HG02943 (cell line): ENCODE measurements around the gene FGF18.
"Not testable (repeated sequence)": the region's sequence is repeated elsewhere in the genome, so short reads cannot be mapped to it uniquely, and the experiment has no call there.

Experiments used
- ATAC-seq: cut with Tn5 transposase; IDR thresholded peaks from one replicate; pipeline ENCODE4 v1.9.1; 2021; ENCODE audit warnings: mild to moderate bottlenecking, low read depth, moderate library complexity; ENCODE audit not compliant: unreplicated experiment

Gene FGF18, protein sequence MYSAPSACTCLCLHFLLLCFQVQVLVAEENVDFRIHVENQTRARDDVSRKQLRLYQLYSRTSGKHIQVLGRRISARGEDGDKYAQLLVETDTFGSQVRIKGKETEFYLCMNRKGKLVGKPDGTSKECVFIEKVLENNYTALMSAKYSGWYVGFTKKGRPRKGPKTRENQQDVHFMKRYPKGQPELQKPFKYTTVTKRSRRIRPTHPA

DNA sequence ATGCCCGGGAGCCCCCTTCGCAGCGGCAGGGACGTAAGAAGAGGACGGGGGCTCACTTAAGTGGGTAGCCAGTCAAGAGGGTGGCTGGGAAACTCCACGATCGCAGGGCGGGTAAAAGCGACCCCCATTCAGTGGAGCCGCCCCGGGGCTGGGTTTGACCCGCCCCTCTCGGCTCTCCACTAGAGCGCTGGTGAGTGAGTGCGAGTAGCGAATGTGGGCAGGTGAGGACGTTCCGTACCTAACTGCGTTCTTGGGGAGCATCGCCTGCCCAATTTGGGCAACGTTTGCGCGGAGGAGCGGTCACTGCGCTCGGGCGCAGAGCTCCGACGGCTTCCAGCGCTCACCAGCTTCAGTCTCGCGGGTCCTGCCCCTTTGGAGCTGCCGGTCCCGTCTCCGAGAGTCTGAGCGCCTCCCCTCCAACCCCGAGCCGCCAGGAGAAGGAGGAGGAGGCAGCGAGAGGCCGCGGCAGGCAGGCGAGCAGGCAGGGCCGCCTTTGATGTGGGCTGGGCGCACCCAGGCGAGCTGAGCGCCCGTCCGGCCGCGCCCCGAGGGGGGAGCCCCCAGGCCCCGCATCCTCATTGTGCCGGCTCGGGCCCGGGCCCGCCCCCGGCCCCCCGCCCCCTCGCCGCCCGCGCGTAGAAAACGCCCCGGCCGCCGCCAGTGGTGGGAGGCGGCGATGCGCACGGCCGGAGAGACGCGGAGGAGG is at the start of gene FGF18:
FGF18 (plus strand) TSS at position 666 of the 706 bp plus-strand sequence. CDS start 553 bp downstream, outside the sequence.
- ATAC-seq = peak; percentile 28

DNA sequence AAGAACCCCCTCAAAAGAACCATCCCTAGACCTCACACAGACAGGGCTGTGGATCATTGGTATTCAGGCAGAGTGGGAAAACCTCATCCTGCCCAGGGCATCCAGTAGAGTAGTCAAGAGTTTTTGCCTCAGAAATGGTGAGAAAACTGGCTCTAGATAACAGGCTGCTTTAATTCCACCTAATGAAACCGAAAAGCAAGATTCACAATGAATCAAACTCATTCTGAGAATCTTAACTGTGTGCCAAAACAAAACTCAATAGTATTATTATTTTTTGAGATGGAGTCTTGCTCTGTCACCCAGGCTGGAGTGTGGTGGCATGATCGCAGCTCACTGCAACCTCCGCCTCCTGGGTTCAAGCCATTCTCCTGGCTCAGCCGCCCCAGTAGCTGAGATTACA is 49.5 kb upstream of the FGF18 start:
- ATAC-seq = no peak

DNA sequence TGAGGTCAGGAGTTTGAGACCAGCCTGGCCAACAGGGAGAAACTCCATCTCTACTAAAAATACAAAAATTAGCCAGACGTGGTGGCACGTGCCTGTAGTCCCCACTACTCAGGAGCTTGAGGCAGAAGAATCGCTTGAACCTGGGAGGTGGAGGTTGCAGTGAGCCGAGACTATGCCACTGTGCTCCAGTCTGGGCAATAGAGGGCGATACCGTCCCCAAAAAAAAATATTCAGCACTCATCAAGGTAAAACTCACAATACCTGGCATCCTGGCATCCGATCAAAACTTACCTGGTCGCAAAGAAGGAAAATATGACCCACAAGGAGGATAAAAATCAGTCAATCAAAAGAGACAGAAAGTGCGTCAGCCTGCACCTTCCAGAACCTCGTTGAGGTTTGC is 48.6 kb upstream of the FGF18 start:
- ATAC-seq = not testable (repeated sequence)

DNA sequence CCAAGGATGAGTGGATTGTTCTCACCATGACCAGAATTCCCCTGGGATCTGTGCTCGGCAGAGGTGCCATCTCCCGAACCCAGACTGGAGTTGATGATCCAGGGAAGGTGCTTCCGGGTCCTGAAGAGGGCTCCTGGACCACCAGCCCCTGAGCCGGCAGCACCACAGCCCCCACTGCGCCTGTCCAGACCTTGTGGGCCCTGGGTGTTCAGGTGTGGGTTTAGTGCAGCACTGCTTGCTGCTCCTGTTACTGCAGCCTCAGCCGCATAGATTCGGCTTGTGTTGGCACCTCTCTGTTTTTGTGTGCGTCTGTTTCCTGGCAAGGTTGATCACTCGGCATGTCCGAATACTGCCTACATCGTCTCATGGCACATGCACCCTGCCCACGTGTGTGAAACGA is 48.1 kb upstream of the FGF18 start:
- ATAC-seq = no peak

DNA sequence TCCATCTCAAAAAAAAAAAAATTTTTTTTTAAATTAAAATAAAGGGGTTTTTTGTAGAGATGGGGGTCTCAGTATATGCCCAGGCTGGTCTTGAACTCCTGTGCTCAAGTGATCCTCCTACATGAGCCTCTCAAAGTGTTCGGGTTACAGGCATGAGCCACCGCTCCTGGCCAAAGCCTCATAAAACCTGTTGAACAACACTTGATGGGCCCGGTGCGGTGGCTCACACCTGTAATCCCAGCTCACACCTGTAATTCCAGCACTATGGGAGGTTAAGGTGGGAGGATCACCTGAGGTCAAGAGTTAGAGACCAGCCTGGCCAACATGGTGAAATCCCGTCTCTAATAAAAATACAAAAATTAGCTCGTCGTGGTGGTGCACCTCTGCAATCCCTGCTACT is 39.5 kb upstream of the FGF18 start:
- ATAC-seq = no peak

DNA sequence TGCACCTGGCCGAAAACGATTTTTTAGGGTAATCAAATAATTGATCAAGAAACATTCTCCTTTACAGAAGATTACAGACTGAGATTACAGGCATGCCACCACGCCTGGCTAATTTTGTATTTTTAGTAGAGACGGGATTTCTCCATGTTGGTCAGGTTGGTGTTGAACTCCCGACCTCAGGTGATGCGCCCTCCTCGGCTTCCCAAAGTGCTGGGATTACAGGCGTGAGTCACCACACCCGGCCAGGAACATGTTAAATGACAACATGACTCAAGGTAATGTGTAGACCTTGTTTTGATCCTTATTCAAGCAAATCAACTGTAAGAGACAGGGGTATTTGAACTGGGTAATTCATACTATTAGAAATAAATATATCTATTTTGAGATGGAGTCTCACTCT is 35.0 kb upstream of the FGF18 start:
- not testable (repeated sequence) for ATAC-seq

DNA sequence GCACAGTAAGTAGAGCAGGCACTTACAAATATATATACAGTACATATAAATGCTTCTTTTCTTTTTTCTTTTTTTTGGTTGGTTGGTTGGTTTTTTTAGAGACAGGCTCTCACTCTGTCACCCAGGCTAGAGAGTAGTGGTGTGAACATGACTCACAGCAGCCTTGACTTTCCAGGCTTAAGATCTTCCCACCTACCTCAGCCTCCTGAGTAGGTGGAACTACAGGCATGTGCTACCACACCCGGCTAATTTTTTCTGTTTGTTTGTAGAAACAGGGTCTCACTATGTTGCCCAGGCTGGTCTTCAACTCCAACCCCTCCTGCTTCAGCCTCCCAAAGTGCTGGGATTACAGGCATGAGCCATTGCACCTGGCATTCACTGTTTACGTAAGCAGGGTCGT is 34.4 kb upstream of the FGF18 start:
- not testable (repeated sequence) for ATAC-seq

DNA sequence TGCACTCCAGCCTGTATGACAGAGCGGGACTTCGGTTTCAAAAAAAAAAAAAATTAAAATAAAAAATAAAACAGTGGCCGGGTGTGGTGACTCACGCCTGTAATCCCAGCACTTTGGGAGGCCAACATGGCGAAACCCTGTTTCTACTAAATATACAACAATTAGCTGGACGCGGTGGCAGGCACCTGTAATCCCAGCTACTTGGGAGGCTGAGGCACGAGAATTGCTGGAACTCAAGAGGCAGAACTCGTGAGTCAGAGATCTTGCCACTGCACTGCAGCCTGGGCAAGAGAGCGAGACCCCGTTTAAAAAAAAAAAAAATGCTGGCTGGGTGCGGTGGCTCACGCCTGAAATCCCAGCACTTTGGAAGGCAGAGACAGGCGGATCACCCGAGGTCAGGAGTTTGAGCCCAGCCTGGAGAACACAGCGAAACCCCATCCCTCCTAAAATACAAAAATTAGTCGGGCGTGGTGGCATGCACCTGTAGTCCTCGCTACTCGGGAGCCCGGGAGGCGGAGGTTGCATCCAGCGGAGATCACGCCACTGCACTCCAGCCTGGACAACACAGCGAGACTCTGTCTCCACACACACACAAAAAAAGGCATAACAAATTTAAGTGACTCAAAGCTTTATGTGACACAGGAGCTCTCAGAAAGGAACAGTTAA is 33.3 kb upstream of the FGF18 start:
- ATAC-seq = no peak

DNA sequence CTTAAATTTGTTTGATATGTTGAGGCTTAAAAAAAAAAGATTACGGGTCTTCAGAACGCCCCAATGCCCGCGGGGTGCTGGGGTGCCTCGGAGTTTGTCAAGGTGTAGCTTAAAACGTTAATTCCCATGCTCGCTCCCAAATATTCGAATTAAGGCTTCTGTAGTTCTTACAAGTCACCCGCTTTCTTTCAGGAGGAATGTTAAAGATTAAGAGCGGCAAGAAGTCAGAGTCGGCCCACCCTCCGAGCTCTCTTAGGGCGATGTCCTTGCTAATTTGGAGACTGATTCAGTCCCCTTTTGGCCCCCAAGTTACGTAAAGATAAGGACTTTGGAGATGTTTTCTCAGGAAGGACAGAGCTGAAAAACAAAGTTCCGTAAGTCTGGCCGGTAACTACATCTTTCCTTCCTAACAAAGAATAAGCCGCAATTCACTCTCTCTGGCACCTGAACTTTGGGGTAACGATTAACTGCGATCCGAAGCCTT is 32.5 kb upstream of the FGF18 start:
- no peak for ATAC-seq

DNA sequence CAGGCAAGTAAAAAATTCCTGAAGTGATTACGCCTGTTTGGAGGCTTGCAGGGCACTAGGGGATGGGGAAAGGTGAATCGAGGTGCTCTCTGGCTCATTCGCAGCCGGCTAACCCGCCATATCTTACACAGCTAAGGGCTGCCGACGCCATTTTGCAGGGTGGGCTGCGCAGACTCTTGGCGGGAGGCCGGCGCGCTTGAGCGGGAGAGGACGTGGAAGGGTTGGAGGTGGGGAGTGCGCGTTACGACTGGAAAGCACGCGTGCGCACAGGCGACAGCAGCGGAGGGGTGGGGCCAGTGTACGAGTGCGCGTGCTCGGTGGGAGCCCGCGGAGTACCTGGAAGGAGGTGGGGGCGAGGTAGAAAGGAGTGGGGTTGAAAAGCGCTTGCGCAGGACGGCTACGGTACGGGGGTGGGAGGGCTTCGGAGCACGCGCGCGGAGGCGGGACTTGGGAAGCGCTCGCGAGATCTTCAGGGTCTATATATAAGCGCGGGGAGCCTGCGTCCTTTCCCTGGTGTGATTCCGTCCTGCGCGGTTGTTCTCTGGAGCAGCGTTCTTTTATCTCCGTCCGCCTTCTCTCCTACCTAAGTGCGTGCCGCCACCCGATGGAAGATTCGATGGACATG is 32.0 kb upstream of the FGF18 start, which contains the start of gene NPM1:
NPM1 (plus strand) TSS at position 505 of the 625 bp plus-strand sequence; CDS start at position 605, 100 bp downstream.
- ATAC-seq = peak; percentile 74

DNA sequence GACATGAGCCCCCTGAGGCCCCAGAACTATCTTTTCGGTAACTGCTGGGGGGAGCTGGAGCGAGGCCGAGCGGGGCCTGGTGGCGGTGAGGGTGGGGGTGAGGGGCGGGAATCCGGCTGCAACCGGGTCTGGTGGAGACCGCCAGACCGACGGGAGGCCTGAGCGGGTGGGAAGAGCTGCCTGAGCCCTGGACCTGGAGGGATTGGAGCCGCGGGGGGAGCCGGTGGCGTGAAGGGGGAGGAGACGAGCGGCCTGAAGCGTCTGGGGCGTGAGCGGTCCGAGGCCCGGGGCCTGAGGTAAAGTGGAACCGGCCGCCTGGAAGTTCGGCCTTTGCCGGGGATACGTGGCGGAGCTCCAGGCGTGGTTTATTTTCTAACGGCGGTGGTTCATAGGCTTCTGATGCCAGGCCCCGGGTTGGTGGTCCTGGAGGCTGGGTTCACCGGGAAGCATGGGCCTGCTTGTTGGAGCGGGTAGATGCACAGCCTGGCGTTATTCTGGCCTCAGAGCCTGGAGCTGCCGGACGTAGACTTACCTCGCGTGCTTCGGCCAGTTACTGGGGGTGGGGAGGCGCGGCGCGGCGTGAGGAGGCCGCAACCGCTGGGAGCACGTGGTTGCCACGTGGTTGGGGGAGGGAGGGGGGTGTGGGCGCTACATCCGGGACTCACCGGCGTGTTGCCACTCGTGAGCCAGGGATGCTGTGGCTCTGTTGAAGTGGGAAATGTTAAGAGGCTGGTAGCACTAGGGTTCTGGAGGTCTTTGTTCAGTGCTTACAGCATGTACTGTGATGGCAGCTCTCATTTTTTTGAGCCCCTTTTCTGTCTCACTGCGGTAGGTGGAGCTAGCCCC is 31.3 kb upstream of the FGF18 start:
- peak; percentile 40 for ATAC-seq

DNA sequence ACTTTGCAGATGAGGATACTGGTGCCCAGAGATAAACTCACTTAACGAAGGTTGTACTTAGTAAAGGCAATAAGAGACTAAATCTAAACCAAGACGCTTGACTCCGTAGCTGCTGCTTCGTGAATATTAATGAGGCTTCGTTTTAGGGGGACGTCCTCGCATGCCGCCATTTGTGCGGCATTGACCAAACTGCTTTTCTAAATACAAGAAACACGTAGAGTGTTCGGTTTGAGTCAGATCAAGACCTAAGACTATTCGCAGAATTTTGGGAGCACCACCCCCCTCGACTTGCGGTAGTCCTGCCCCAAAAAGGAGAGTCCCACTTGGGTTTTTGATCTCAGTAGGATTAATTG is 30.7 kb upstream of the FGF18 start:
- peak; percentile 6 for ATAC-seq

DNA sequence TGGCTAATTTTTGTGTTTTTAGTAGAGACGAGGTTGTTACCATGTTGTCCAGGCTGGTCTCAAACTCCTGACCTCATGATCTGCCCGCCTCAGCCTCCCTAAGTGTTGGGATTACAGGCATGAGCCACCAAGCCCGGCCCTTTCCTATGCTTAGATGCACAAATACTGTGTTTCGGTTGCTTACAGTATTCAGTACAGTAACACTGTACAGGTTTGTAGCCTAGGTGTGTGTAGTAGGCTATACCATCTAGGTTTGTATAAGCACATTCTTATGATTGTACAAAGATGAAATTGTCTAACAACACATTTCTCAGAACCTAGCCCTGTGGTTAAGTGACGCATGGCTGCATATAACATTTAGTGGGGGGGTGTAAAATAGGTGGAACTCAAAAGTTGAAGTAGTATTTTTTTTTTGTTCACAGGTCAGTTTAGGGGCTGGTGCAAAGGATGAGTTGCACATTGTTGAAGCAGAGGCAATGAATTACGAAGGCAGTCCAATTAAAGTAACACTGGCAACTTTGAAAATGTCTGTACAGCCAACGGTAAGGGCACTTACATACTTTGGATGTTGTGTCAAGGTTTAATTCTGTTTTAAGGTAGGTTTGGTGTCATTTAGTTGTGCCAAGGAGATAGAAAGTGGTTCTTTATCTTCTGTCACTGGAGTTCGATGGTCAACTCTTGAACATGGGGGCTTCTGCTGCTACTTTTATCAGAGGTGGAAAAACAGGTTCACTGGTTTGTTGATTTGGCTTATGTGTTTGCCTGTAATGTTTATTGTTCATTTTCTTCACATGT is 28.4 kb upstream of the FGF18 start:
- ATAC-seq = no peak

DNA sequence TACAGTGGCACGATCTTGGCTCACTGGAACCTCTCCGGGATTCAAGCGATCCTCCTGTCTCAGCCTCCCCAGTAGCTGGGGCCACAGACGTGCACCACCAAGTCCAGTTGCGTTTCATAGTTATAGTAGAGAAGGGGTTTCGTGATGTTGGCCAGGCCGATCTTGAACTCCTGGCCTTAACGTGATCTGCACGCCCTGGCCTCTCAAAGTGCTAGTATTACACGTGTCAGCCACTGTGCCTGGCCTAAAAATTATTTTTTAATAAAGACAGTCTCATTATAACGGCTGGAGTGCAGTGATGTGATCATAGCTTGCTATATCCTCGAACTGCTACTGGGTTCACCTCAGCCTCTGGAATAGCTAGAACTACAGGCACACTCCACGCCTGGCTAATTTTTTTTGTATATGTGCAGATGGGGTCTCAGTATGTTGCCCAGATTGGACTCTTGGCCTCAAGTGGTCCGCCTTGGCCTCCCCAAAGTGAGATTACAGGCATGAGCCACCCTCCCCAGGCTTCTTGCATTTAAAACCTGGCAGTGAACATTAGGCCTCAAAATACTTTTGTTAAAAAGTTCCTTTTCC is 27.4 kb upstream of the FGF18 start:
- no peak for ATAC-seq

DNA sequence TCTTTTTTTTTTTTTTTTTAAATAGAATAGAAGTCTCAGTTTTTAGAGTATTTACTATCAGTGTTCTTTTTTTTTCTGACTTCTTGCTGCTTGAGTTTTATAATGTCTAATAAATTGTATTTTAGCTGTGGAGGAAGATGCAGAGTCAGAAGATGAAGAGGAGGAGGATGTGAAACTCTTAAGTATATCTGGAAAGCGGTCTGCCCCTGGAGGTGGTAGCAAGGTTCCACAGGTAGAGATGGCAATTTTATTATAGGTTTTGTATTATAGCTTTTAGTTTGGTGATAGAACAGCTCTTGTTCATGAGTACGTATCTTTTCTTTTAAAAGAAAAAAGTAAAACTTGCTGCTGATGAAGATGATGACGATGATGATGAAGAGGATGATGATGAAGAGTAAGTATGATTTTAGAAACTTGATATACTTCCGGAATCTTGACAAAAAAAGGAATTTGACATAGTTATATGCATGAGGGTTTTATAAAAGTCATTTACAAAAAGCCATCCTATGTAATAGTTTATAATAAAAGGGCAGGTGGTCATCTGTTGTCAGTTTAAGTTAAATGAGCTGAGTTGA is 26.8 kb upstream of the FGF18 start:
- ATAC-seq = no peak

DNA sequence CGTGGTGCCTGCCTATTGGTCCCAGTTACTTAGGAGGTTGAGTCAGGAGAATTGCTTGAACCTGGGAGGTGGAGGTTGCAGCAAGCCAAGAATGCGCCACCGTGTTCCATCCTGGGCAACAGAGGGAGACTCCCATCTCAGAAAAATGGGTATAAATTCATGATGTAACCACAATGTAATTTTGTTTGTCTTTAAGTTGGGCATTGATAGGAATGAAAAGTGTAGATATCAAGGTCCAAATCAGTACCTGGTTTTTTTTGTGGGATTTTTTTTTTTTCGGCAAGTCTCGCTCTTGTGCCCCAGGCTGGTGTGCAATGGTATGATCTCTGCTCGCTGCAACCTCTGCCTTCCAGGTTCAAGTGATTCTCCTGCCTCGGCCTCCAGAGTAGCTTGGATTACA is 24.4 kb upstream of the FGF18 start:
- no peak for ATAC-seq

DNA sequence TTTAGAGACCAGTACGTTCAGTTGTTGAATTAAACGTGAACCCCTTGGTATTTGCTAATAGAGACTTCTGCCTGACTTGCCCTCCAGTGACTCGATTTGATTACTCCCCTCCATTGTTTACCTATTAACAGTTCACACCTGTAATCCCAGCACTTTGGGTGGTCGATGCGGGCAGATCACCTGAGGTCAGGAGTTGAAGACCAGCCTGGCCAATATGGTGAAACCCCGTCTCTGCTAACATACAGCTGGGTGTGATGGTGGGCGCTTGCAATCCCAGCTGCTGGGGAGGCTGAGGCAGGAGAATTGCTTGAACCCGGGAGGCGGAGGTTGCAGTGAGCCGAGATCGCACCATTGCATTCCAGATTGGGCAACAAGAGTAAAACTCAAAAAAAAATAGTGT is 22.9 kb upstream of the FGF18 start:
- ATAC-seq = not testable (repeated sequence)

DNA sequence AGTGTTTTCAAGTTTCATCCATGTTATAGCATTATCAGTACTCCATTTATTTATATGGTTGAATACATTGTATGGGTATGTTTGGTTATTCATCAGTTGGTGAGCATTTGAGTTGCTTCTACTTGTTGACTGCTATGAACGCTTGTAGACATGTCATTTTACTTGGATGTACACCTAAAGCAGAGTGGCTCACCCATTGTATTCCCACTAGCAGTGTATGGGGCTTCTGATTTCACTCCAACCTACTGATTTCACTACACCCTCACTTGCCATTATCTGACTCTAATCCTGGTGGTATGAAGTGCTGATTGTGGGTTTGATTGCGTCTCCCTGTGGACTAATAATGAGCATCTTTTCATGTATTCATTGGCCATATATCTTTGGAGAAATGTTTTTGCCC is 22.3 kb upstream of the FGF18 start:
- no peak for ATAC-seq

DNA sequence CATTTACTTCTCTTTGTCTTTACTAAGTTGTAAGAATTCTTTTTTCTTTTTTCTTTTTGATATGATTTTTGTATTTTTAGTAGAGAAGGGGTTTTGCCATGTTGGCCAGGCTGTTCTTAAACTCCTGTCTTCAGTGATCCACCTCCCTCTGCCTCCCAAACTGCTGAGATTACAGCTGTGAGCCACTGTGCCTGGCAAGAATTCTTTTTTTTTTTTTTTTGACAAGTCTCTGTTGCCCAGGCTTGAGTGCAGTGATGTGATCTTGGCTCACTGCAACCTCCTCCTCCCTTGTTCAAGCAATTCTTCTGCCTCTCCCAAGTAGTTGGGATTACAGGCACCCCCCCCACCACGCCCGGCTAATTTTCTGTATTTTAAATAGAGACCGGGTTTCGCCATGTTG is 21.8 kb upstream of the FGF18 start:
- no peak for ATAC-seq
